H9 (cell line): Measurements from ENCODE around the gene ETV6. TPM values are rescaled to one million over a fixed set of nuclear protein-coding genes. Genes with fewer than 3 reads are reported as not detected.
A peak's percentile ranks its signal among the peaks of the same experiment; 100 is the strongest.

ENCODE experiments used
- DNase-seq: peaks from one replicate; pipeline ENCODE4 v3.0.0-alpha.2; 2017
- H2AFZ ChIP-seq: one replicate; pipeline ENCODE4 v1.6.1; 2013; ENCODE audit warnings: mild to moderate bottlenecking, low read length, control low read depth, moderate library complexity
- H2AK5ac ChIP-seq: 2 replicates; pipeline ENCODE4 v1.6.1; 2013; ENCODE audit warnings: low read length, control low read depth, mixed read lengths; ENCODE audit not compliant: insufficient read length
- H2BK120ac ChIP-seq: one replicate; pipeline ENCODE4 v1.6.1; 2013; ENCODE audit warnings: low read depth, mild to moderate bottlenecking, low read length, control low read depth, inconsistent platforms; ENCODE audit not compliant: poor library complexity, severe bottlenecking
- H2BK12ac ChIP-seq: 2 replicates; pipeline ENCODE4 v1.6.1; 2013; ENCODE audit warnings: low read length, control low read depth, mixed read lengths, low read depth; ENCODE audit not compliant: insufficient read length
- H2BK15ac ChIP-seq: 2 replicates; pipeline ENCODE4 v1.6.1; 2013; ENCODE audit warnings: low read depth, low read length, control low read depth
- H2BK20ac ChIP-seq: one replicate; pipeline ENCODE4 v1.6.1; 2013; ENCODE audit warnings: low read depth, mild to moderate bottlenecking, low read length, control low read depth, inconsistent platforms; ENCODE audit not compliant: poor library complexity, severe bottlenecking
- H2BK5ac ChIP-seq: 2 replicates; pipeline ENCODE4 v1.6.1; 2013; ENCODE audit warnings: low read length, control low read depth, mixed read lengths; ENCODE audit not compliant: insufficient read length
- H3K14ac ChIP-seq: 2 replicates; pipeline ENCODE4 v1.6.1; 2013; ENCODE audit warnings: low read length, control low read depth; ENCODE audit not compliant: insufficient read depth
- H3K18ac ChIP-seq: 2 replicates; pipeline ENCODE4 v1.6.1; 2013; ENCODE audit warnings: low read depth, mild to moderate bottlenecking, mixed read lengths, low read length, control low read depth; ENCODE audit not compliant: insufficient read length
- H3K23ac ChIP-seq: 2 replicates; pipeline ENCODE4 v1.6.1; 2013; ENCODE audit warnings: low read length, control low read depth, mixed read lengths, low read depth; ENCODE audit not compliant: insufficient read length
- H3K23me2 ChIP-seq: 2 replicates; pipeline ENCODE4 v1.6.1; 2013; ENCODE audit warnings: low read depth, mild to moderate bottlenecking, mixed read lengths, low read length, control low read depth; ENCODE audit not compliant: insufficient read length, poor library complexity, severe bottlenecking
- H3K27ac ChIP-seq: 2 replicates; pipeline ENCODE4 v1.5.1; 2013; ENCODE audit warnings: low read length, control low read depth, mixed read lengths, low read depth; ENCODE audit not compliant: insufficient read length
- H3K27me3 ChIP-seq: 2 replicates; pipeline ENCODE4 v1.6.1; 2013; ENCODE audit warnings: low read length, control low read depth, inconsistent platforms; ENCODE audit not compliant: insufficient read depth
- H3K4ac ChIP-seq: 2 replicates; pipeline ENCODE4 v1.6.1; 2013; ENCODE audit warnings: low read depth, mild to moderate bottlenecking, control low read depth, inconsistent platforms, low read length, moderate library complexity
- H3K4me1 ChIP-seq: 2 replicates; pipeline ENCODE4 v1.6.1; 2013; ENCODE audit warnings: low read length, control low read depth, inconsistent platforms; ENCODE audit not compliant: insufficient read depth
- H3K4me2 ChIP-seq: 2 replicates; pipeline ENCODE4 v1.6.1; 2013; ENCODE audit warnings: low read length, control low read depth, mixed read lengths; ENCODE audit not compliant: insufficient read length, insufficient read depth
- H3K56ac ChIP-seq: 2 replicates; pipeline ENCODE4 v1.6.1; 2013; ENCODE audit warnings: low read depth, mild to moderate bottlenecking, mixed read lengths, low read length, control low read depth; ENCODE audit not compliant: insufficient read length
- H3K79me1 ChIP-seq: 2 replicates; pipeline ENCODE4 v1.6.1; 2013; ENCODE audit warnings: low read depth, mild to moderate bottlenecking, moderate library complexity, low read length, control low read depth, inconsistent platforms; ENCODE audit not compliant: insufficient read depth, poor library complexity, severe bottlenecking
- H3K79me2 ChIP-seq: 2 replicates; pipeline ENCODE4 v1.6.1; 2013; ENCODE audit warnings: low read length, control low read depth, inconsistent platforms; ENCODE audit not compliant: insufficient read depth
- H3K9ac ChIP-seq: 2 replicates; pipeline ENCODE4 v1.6.1; 2013; ENCODE audit warnings: low read length, control low read depth, mixed read lengths; ENCODE audit not compliant: insufficient read length; ENCODE audit errors: extremely low read depth
- H3K9me3 ChIP-seq: one replicate; pipeline ENCODE4 v1.6.1; 2013; ENCODE audit warnings: low read depth, low read length, inconsistent platforms; ENCODE audit not compliant: control insufficient read depth
- H3T11ph ChIP-seq: one replicate; pipeline ENCODE4 v1.6.1; 2013; ENCODE audit warnings: mild to moderate bottlenecking, low read length, control low read depth, inconsistent platforms
- H4K20me1 ChIP-seq: one replicate; pipeline ENCODE4 v1.6.1; 2013; ENCODE audit not compliant: control insufficient read depth, insufficient read length, insufficient read depth
- H4K5ac ChIP-seq: 2 replicates; pipeline ENCODE4 v1.6.1; 2013; ENCODE audit warnings: low read depth, mild to moderate bottlenecking, mixed read lengths, low read length, control low read depth; ENCODE audit not compliant: insufficient read length
- H4K8ac ChIP-seq: replicated peaks from 2 replicates; pipeline ENCODE4 v1.6.1; 2013; ENCODE audit warnings: low read length, control low read depth, mixed read lengths, low read depth; ENCODE audit not compliant: insufficient read length
- H4K91ac ChIP-seq: 2 replicates; pipeline ENCODE4 v1.6.1; 2013; ENCODE audit warnings: low read depth, mild to moderate bottlenecking, moderate library complexity, mixed read lengths, low read length, control low read depth; ENCODE audit not compliant: insufficient read length
- H3K27ac Mint-ChIP-seq, 3 experiments: 2 replicates in 2 of 3; 3 replicates in 1 of 3; pipeline ENCODE4 v1.8.0; 2020 to 2021; ENCODE audit warnings: mixed read lengths in 3 of 3, mild to moderate bottlenecking in 1 of 3, moderate library complexity in 1 of 3
- H3K27me3 Mint-ChIP-seq: 2 replicates; pipeline ENCODE4 v1.8.0; 2021; ENCODE audit warnings: low read depth, mild to moderate bottlenecking, moderate library complexity, mixed read lengths
- H3K36me3 Mint-ChIP-seq, 3 experiments: 2 replicates in 2 of 3; 3 replicates in 1 of 3; pipeline ENCODE4 v1.8.0; 2020 to 2021; ENCODE audit warnings: low read depth in 3 of 3, mixed read lengths in 3 of 3; ENCODE audit not compliant: insufficient read depth in 1 of 3
- H3K4me1 Mint-ChIP-seq, 2 experiments: 2 replicates each; pipeline ENCODE4 v1.8.0; 2020; ENCODE audit warnings: mixed read lengths in 2 of 2
- H3K4me3 Mint-ChIP-seq, 2 experiments: 2 replicates in 1 of 2; 3 replicates in 1 of 2; pipeline ENCODE4 v1.8.0; 2020 to 2021; ENCODE audit warnings: mild to moderate bottlenecking in 2 of 2, mixed read lengths in 2 of 2, moderate library complexity in 1 of 2
- H3K9me3 Mint-ChIP-seq, 2 experiments: 2 replicates in 1 of 2; 3 replicates in 1 of 2; pipeline ENCODE4 v1.8.0; 2020; ENCODE audit warnings: mild to moderate bottlenecking in 2 of 2, mixed read lengths in 2 of 2, moderate library complexity in 1 of 2
- WGBS: extraction: QIAGEN DNeasy Blood & Tissue Kit; methylation state at CpG from one replicate; pipeline ENCODE4 v1.1.7; 2013; ENCODE audit warnings: missing lambda C conversion rate, low lambda C conversion rate, mixed read lengths; ENCODE audit not compliant: insufficient read length; ENCODE audit errors: extremely low coverage; 5-methylcytosine and 5-hydroxymethylcytosine counted together
- total RNA-seq: library from RNA; stranded (reverse); gene quantifications from 2 replicates; pipeline ENCODE4 v1.2.1, GENCODE V29; 2021
- TF ChIP-seq, protein P1 (sequence below): fragments of 200-600 bp; sonication (generic); conservative IDR thresholded peaks from 3 replicates; pipeline ENCODE4 v1.8.0; 2021; ENCODE audit warnings: antibody characterized with exemption, mild to moderate bottlenecking

The ETV6 gene
- total RNA-seq, 1 experiment from 2014 or later = 28.7 TPM

DNA sequence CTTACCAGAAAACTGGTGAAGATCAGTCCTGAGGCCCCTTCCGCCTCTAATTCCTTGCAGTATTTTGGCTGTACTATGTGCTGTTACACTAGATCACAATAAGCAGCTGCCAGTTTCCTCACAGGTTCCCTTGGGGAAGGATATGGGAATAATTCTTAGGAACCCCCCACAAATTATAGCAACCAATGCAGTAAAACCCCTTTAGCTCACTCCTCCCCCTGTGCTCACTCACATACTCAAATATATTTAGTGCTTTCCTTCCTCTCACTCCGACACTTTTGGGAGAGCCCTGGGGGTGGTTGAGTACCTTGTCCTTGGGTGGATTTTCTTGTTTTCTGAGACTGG, 162.7 kb downstream of the ETV6 start:
- Histone ChIP-seq H2BK120ac (no peak overlapping the region), H3K9ac (no peak overlapping the region), H4K91ac (no peak overlapping the region), H3K9me3 (no peaks in the 10 kb centered on the region), H3K4me1 (peaks cover 16% of the 10 kb centered on the region), H2AK5ac (no peak overlapping the region), H3K56ac (no peak overlapping the region), H2BK5ac (no peak overlapping the region), H2BK12ac (no peak overlapping the region), H3T11ph (no peak overlapping the region), H4K20me1 (no peaks in the 10 kb centered on the region), H4K8ac (no peak overlapping the region), H3K4ac (no peak overlapping the region), H2AFZ (no peak overlapping the region), H3K18ac (no peak overlapping the region), H3K27me3 (no peaks in the 10 kb centered on the region), H3K4me2 (peak overlapping the region; percentile 18), H4K5ac (no peak overlapping the region), H3K79me1 (no peaks in the 10 kb centered on the region), H2BK20ac (no peak overlapping the region), H2BK15ac (no peak overlapping the region), H3K23ac (no peak overlapping the region), H3K27ac (no peak overlapping the region), H3K79me2 (no peaks in the 10 kb centered on the region), H3K23me2 (no peaks in the 10 kb centered on the region), H3K14ac (no peak overlapping the region)
- peak overlapping the region; percentile 23 to 71; a peak in 4 of 5 replicates for H3K4me3 Mint-ChIP-seq
- H3K27me3 Mint-ChIP-seq = no peaks in the 10 kb centered on the region
- peaks cover 50 to 54% of the 10 kb centered on the region in 2 experiments for H3K4me1 Mint-ChIP-seq
- no peaks in the 10 kb centered on the region; a peak in 1 of 5 replicates for H3K9me3 Mint-ChIP-seq
- no CpG with 5 or more reads among the region's 2 CpGs for WGBS
- DNase-seq = no peak
- peaks cover 0 to 3% (median 0%) of the 10 kb centered on the region in 3 experiments; a peak in 2 of 7 replicates for H3K36me3 Mint-ChIP-seq
- H3K27ac Mint-ChIP-seq = peak overlapping the region; percentile 92 to 95 (median 94)
- TF ChIP-seq, protein P1, sequence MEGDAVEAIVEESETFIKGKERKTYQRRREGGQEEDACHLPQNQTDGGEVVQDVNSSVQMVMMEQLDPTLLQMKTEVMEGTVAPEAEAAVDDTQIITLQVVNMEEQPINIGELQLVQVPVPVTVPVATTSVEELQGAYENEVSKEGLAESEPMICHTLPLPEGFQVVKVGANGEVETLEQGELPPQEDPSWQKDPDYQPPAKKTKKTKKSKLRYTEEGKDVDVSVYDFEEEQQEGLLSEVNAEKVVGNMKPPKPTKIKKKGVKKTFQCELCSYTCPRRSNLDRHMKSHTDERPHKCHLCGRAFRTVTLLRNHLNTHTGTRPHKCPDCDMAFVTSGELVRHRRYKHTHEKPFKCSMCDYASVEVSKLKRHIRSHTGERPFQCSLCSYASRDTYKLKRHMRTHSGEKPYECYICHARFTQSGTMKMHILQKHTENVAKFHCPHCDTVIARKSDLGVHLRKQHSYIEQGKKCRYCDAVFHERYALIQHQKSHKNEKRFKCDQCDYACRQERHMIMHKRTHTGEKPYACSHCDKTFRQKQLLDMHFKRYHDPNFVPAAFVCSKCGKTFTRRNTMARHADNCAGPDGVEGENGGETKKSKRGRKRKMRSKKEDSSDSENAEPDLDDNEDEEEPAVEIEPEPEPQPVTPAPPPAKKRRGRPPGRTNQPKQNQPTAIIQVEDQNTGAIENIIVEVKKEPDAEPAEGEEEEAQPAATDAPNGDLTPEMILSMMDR = no peak
